ENCODE measurements around the gene SELENBP1. TPM values are rescaled to one million over a fixed set of nuclear protein-coding genes. Genes with fewer than 3 reads are reported as not detected.

SELENBP1 gene
- total and polyA plus RNA-seq, 2 of the 13 experiments (the other 11 are each of a cell fraction or from before 2014, with no cell fraction given): 27.8 to 29.0 TPM

- TF ChIP-seq SAP130 (CRISPR knock-in tag; IDR thresholded peaks at IDR 0.05; ENCODE audit: low read depth): peak; percentile 27; the same call in 1 of the 2 replicates
- peak; percentile 56; the same call in 1 of the 2 replicates for TF ChIP-seq ZNF768 (CRISPR knock-in tag; IDR thresholded peaks at IDR 0.05)
- 0 out of 2 replicates have a peak, but pooled peaks have one; percentile 6 for TF ChIP-seq NFIC (IDR thresholded peaks at IDR 0.05; ENCODE audit: low read length)
- no peak for TF ChIP-seq ZNF580 (CRISPR knock-in tag; IDR thresholded peaks at IDR 0.05; ENCODE audit: borderline replicate concordance, low read depth)
- peak; percentile 33 for TF ChIP-seq TEAD3 (CRISPR knock-in tag; optimal IDR thresholded peaks at IDR 0.05; ENCODE audit: borderline replicate concordance)
- TF ChIP-seq ZNF263 (CRISPR knock-in tag; IDR thresholded peaks at IDR 0.05): no peak
- TF ChIP-seq ISL2 (CRISPR knock-in tag; IDR thresholded peaks at IDR 0.05): 0 out of 2 replicates have a peak, but pooled peaks have one; percentile 17
- TF ChIP-seq ZBTB38 (CRISPR knock-in tag; IDR thresholded peaks at IDR 0.05): 0 out of 2 replicates have a peak, but pooled peaks have one; percentile 33
- TF ChIP-seq NR2F2 (IDR thresholded peaks at IDR 0.05; ENCODE audit: borderline replicate concordance, low read depth): peak; percentile 24; the same call in 1 of the 2 replicates
- no peak for TF ChIP-seq HOXA9 (CRISPR knock-in tag; IDR thresholded peaks at IDR 0.05; ENCODE audit: borderline replicate concordance)
- peak; percentile 68 for TF ChIP-seq ZNF687 (CRISPR knock-in tag; IDR thresholded peaks at IDR 0.05)
- 0 out of 2 replicates have a peak, but pooled peaks have one; percentile 39 for TF ChIP-seq ZNF274 (CRISPR knock-in tag; IDR thresholded peaks at IDR 0.05)
- 0 out of 2 replicates have a peak, but pooled peaks have one; percentile 11 for TF ChIP-seq ZNF224 (CRISPR knock-in tag; IDR thresholded peaks at IDR 0.05)
- TF ChIP-seq ERF (CRISPR knock-in tag; IDR thresholded peaks at IDR 0.05): 0 out of 2 replicates have a peak, but pooled peaks have one; percentile 16
- 0 out of 2 replicates have a peak, but pooled peaks have one; percentile 30 for TF ChIP-seq ETV6 (CRISPR knock-in tag; conservative IDR thresholded peaks at IDR 0.05)
- TF ChIP-seq ZNF121 (CRISPR knock-in tag; IDR thresholded peaks at IDR 0.05): peak; percentile 92
- 0 out of 2 replicates have a peak, but pooled peaks have one; percentile 38 for TF ChIP-seq ZNF563 (CRISPR knock-in tag; IDR thresholded peaks at IDR 0.05)
- TF ChIP-seq ZNF784 (CRISPR knock-in tag; IDR thresholded peaks at IDR 0.05; ENCODE audit: borderline replicate concordance): 0 out of 2 replicates have a peak, but pooled peaks have one; percentile 25
- no peak for TF ChIP-seq ZNF562 (CRISPR knock-in tag; IDR thresholded peaks at IDR 0.05; ENCODE audit: borderline replicate concordance)
- TF ChIP-seq HMGXB3 (CRISPR knock-in tag; IDR thresholded peaks at IDR 0.05; ENCODE audit: borderline replicate concordance): 0 out of 2 replicates have a peak, but pooled peaks have one; percentile 19
These were observed 44.4 kb downstream of the SELENBP1 start (continued) for GRCh38 chr1:151327903-151328674.
